Naive B cell (primary cell): ENCODE measurements around the gene PHF8. TPM values are rescaled to one million over a fixed set of nuclear protein-coding genes. Genes with fewer than 3 reads are reported as not detected.
A peak's percentile ranks its signal among the peaks of the same experiment; 100 is the strongest.

Source experiments
- ATAC-seq, 2 donors: fragments of 150-1000 bp; cut with Tn5 transposase; 2 replicates each; pipeline ENCODE4 v1.10.0; 2021; ENCODE audit warnings: low read depth in 2 of 2, mild to moderate bottlenecking in 2 of 2, moderate library complexity in 2 of 2
- DNase-seq: peaks from one replicate; pipeline ENCODE4 v3.0.0; 2022
- H3K27ac Mint-ChIP-seq, 6 donors: one replicate each; pipeline ENCODE4 v1.8.0; 2020 to 2022; ENCODE audit warnings: mild to moderate bottlenecking in 6 of 6, mixed read lengths in 6 of 6, moderate library complexity in 5 of 6, inconsistent platforms in 2 of 6
- H3K27me3 Mint-ChIP-seq, 3 donors: one replicate each; pipeline ENCODE4 v1.8.0; 2021 to 2022; ENCODE audit warnings: mixed read lengths in 3 of 3, mild to moderate bottlenecking in 1 of 3
- H3K36me3 Mint-ChIP-seq, 2 donors: one replicate each; pipeline ENCODE4 v1.8.0; 2020 to 2022; ENCODE audit warnings: mixed read lengths in 2 of 2, inconsistent platforms in 1 of 2, mild to moderate bottlenecking in 1 of 2
- H3K4me1 Mint-ChIP-seq, 3 donors: one replicate each; pipeline ENCODE4 v1.8.0; 2020 to 2022; ENCODE audit warnings: mixed read lengths in 3 of 3, inconsistent platforms in 1 of 3, mild to moderate bottlenecking in 1 of 3, moderate library complexity in 1 of 3
- H3K4me3 Mint-ChIP-seq, 8 donors: one replicate each; pipeline ENCODE4 v1.8.0; 2020 to 2022; ENCODE audit warnings: mild to moderate bottlenecking in 8 of 8, mixed read lengths in 8 of 8, moderate library complexity in 8 of 8, inconsistent platforms in 2 of 8
- H3K9me3 Mint-ChIP-seq, 7 donors: one replicate each; pipeline ENCODE4 v1.8.0; 2020 to 2022; ENCODE audit warnings: mixed read lengths in 7 of 7, mild to moderate bottlenecking in 5 of 7, inconsistent platforms in 2 of 7, moderate library complexity in 1 of 7
- polyA plus RNA-seq, 6 donors: library from polyadenylated mRNA; unstranded; fragments of 300-500 nt; fragmentation: Illumina TruSeq; gene quantifications; one replicate each; pipeline ENCODE4 v1.2.3, GENCODE V29; 2021; ENCODE audit warnings: low read depth in 6 of 6

PHF8 gene
- polyA plus RNA-seq, 6 donors from 2014 or later = 7.2 to 27.1 (median 20.1) TPM

GRCh38 chrX:54048412-54048811 lies 4.1 kb upstream of the PHF8 start:
- H3K27ac Mint-ChIP-seq = peak overlapping the region in 1 of 6 donors; percentile 38

GRCh38 chrX:54045563-54046228 lies 1.4 kb upstream of the PHF8 start:
- Mint-ChIP-seq H3K27ac (peak overlapping the region; percentile 22 to 99 (median 95)), H3K4me3 (peak overlapping the region in 6 of 8 donors; percentile 5 to 95 (median 93)), H3K27me3 (no peaks in the 10 kb centered on the region), H3K9me3 (peaks cover 0 to 8% (median 0%) of the 10 kb centered on the region in 7 donors), H3K4me1 (peaks cover 11 to 21% (median 14%) of the 10 kb centered on the region in 3 donors), H3K36me3 (no peaks in the 10 kb centered on the region)
- DNase-seq (no peak), ATAC-seq (no peak)

More at GRCh38 chrX:54048412-54048811, 4.1 kb upstream of the PHF8 start:
- Mint-ChIP-seq H3K27me3 (no peaks in the 10 kb centered on the region), H3K4me3 (peak overlapping the region in 1 of 8 donors; percentile 42), H3K9me3 (peaks cover 0 to 5% (median 0%) of the 10 kb centered on the region in 7 donors), H3K36me3 (no peaks in the 10 kb centered on the region), H3K4me1 (peaks cover 2 to 12% (median 8%) of the 10 kb centered on the region in 3 donors)
- no peak for ATAC-seq
- DNase-seq = no peak

- H3K36me3 Mint-ChIP-seq = no peaks in the 10 kb centered on the region
- peaks cover 11 to 21% (median 14%) of the 10 kb centered on the region in 3 donors for H3K4me1 Mint-ChIP-seq
- DNase-seq (no peak), ATAC-seq (no peak)
- peaks cover 0 to 8% (median 0%) of the 10 kb centered on the region in 7 donors for H3K9me3 Mint-ChIP-seq
- H3K4me3 Mint-ChIP-seq = peak overlapping the region; percentile 88 to 95 (median 93)
- H3K27ac Mint-ChIP-seq = peak overlapping the region; percentile 92 to 99 (median 98)
- H3K27me3 Mint-ChIP-seq = no peaks in the 10 kb centered on the region
Measured at GRCh38 chrX:54044877-54045338, 635 bp upstream of the PHF8 start.

GRCh38 chrX:54043541-54044125 lies 640 bp downstream of the PHF8 start:
- ATAC-seq (peak; percentile 6), DNase-seq (no peak)
- H3K27ac Mint-ChIP-seq = peak overlapping the region; percentile 92 to 99 (median 98)
- H3K27me3 Mint-ChIP-seq = no peaks in the 10 kb centered on the region
- H3K4me3 Mint-ChIP-seq = peak overlapping the region; percentile 88 to 95 (median 93)
- H3K9me3 Mint-ChIP-seq = peaks cover 0 to 8% (median 0%) of the 10 kb centered on the region in 7 donors
- peaks cover 11 to 21% (median 14%) of the 10 kb centered on the region in 3 donors for H3K4me1 Mint-ChIP-seq
- H3K36me3 Mint-ChIP-seq = no peaks in the 10 kb centered on the region

GRCh38 chrX:54043056-54043455 lies 1.2 kb downstream of the PHF8 start:
- H3K4me3 Mint-ChIP-seq = peak overlapping the region; percentile 88 to 95 (median 93)
- H3K27ac Mint-ChIP-seq = peak overlapping the region; percentile 87 to 98 (median 92)
- H3K27me3 Mint-ChIP-seq = no peaks in the 10 kb centered on the region
- H3K36me3 Mint-ChIP-seq = no peaks in the 10 kb centered on the region
- peaks cover 0 to 8% (median 0%) of the 10 kb centered on the region in 7 donors for H3K9me3 Mint-ChIP-seq
- H3K4me1 Mint-ChIP-seq = peaks cover 11 to 21% (median 14%) of the 10 kb centered on the region in 3 donors
- ATAC-seq = no peak
- no peak for DNase-seq

- Mint-ChIP-seq H3K4me1 (peaks cover 11 to 21% (median 14%) of the 10 kb centered on the region in 3 donors), H3K27me3 (no peaks in the 10 kb centered on the region), H3K9me3 (peaks cover 0 to 8% (median 0%) of the 10 kb centered on the region in 7 donors), H3K27ac (peak overlapping the region in 5 of 6 donors; percentile 87 to 97 (median 92)), H3K36me3 (no peaks in the 10 kb centered on the region), H3K4me3 (peak overlapping the region; percentile 88 to 95 (median 93))
- ATAC-seq = no peak
- peak; percentile 20 for DNase-seq
Measured at GRCh38 chrX:54042609-54043021, 1.7 kb downstream of the PHF8 start.

- peaks cover 0 to 15% (median 0%) of the 10 kb centered on the region in 3 donors for H3K27me3 Mint-ChIP-seq
- H3K36me3 Mint-ChIP-seq = peaks cover 5 to 25% of the 10 kb centered on the region in 2 donors
- no peak for DNase-seq
- H3K9me3 Mint-ChIP-seq = peaks cover 0 to 2% (median 0%) of the 10 kb centered on the region in 7 donors
- H3K4me3 Mint-ChIP-seq = no peak overlapping the region
- peaks cover 0 to 24% (median 12%) of the 10 kb centered on the region in 3 donors for H3K4me1 Mint-ChIP-seq
- H3K27ac Mint-ChIP-seq = no peak overlapping the region
- no peak for ATAC-seq
Measured at GRCh38 chrX:54030329-54030728, 13.9 kb downstream of the PHF8 start.

- no peak overlapping the region for H3K27ac Mint-ChIP-seq
- peaks cover 0 to 15% (median 0%) of the 10 kb centered on the region in 3 donors for H3K27me3 Mint-ChIP-seq
- peaks cover 5 to 27% of the 10 kb centered on the region in 2 donors for H3K36me3 Mint-ChIP-seq
- DNase-seq (no peak), ATAC-seq (no peak)
- peaks cover 0 to 2% (median 0%) of the 10 kb centered on the region in 7 donors for H3K9me3 Mint-ChIP-seq
- H3K4me3 Mint-ChIP-seq = no peak overlapping the region
- H3K4me1 Mint-ChIP-seq = peaks cover 0 to 24% (median 12%) of the 10 kb centered on the region in 3 donors
Measured at GRCh38 chrX:54029529-54030143, 14.6 kb downstream of the PHF8 start.

GRCh38 chrX:54024350-54024749 lies 19.9 kb downstream of the PHF8 start:
- DNase-seq (no peak), ATAC-seq (no peak)
- Mint-ChIP-seq H3K27me3 (no peaks in the 10 kb centered on the region), H3K36me3 (peaks cover 8 to 27% of the 10 kb centered on the region in 2 donors), H3K4me3 (no peak overlapping the region), H3K27ac (peak overlapping the region in 3 of 6 donors; percentile 21 to 67 (median 26)), H3K9me3 (peaks cover 0 to 2% (median 0%) of the 10 kb centered on the region in 7 donors), H3K4me1 (peaks cover 0 to 13% (median 7%) of the 10 kb centered on the region in 3 donors)

- Mint-ChIP-seq H3K27ac (no peak overlapping the region), H3K4me3 (no peak overlapping the region), H3K9me3 (peaks cover 0 to 8% (median 0%) of the 10 kb centered on the region in 7 donors), H3K27me3 (no peaks in the 10 kb centered on the region), H3K4me1 (peaks cover 0 to 3% (median 0%) of the 10 kb centered on the region in 3 donors), H3K36me3 (peaks cover 4 to 8% of the 10 kb centered on the region in 2 donors)
- no peak for DNase-seq
- no peak for ATAC-seq
Measured at GRCh38 chrX:54012830-54013500, 31.3 kb downstream of the PHF8 start.

- ATAC-seq (no peak), DNase-seq (no peak)
- H3K4me3 Mint-ChIP-seq = no peak overlapping the region
- peaks cover 0 to 3% (median 0%) of the 10 kb centered on the region in 3 donors for H3K4me1 Mint-ChIP-seq
- peaks cover 0 to 3% (median 0%) of the 10 kb centered on the region in 7 donors for H3K9me3 Mint-ChIP-seq
- no peaks in the 10 kb centered on the region for H3K27me3 Mint-ChIP-seq
- peaks cover 0 to 5% of the 10 kb centered on the region in 2 donors for H3K36me3 Mint-ChIP-seq
- H3K27ac Mint-ChIP-seq = peak overlapping the region in 1 of 6 donors; percentile 45
Measured at GRCh38 chrX:54007682-54008081, 36.6 kb downstream of the PHF8 start.

- H3K27ac Mint-ChIP-seq = no peak overlapping the region
- DNase-seq = no peak
- H3K4me3 Mint-ChIP-seq = no peak overlapping the region
- H3K27me3 Mint-ChIP-seq = no peaks in the 10 kb centered on the region
- H3K36me3 Mint-ChIP-seq = peaks cover 12 to 17% of the 10 kb centered on the region in 2 donors
- H3K9me3 Mint-ChIP-seq = no peaks in the 10 kb centered on the region
- no peaks in the 10 kb centered on the region for H3K4me1 Mint-ChIP-seq
- ATAC-seq = no peak
Measured at GRCh38 chrX:53997724-53998123, 46.5 kb downstream of the PHF8 start.

GRCh38 chrX:53992589-53992988 lies 51.7 kb downstream of the PHF8 start:
- peaks cover 11% of the 10 kb centered on the region in 2 donors for H3K36me3 Mint-ChIP-seq
- ATAC-seq = no peak
- no peaks in the 10 kb centered on the region for H3K9me3 Mint-ChIP-seq
- no peaks in the 10 kb centered on the region for H3K27me3 Mint-ChIP-seq
- H3K4me1 Mint-ChIP-seq = no peaks in the 10 kb centered on the region
- H3K27ac Mint-ChIP-seq = no peak overlapping the region
- peak overlapping the region in 2 of 8 donors; percentile 13 to 24 for H3K4me3 Mint-ChIP-seq
- DNase-seq = no peak
